A549 (cell line): ENCODE results near the gene ABHD6.
A peak's percentile ranks its signal among the peaks of the same experiment; 100 is the strongest.

Source experiments
- CEBPB ChIP-seq, 2 experiments: fragments of >200 bp in 1 of 2; sonication (Bioruptor Twin) in 1 of 2; formaldehyde crosslinking in 1 of 2; IDR thresholded peaks; 2 replicates each; pipeline ENCODE4 v1.6.1; 2012 to 2016
- CTCF ChIP-seq: fragments of >200 bp; sonication (Bioruptor Twin); formaldehyde crosslinking; IDR thresholded peaks from 3 replicates; pipeline ENCODE4 v1.5.1; 2016
- HDAC2 ChIP-seq: fragments of 200-600 bp; sonication (generic); IDR thresholded peaks from 2 replicates; pipeline ENCODE4 v1.6.1; 2016
- HOXA7 ChIP-seq: fragments of 250-450 bp; sonication (Bioruptor Pico); IDR thresholded peaks from 2 replicates; pipeline ENCODE4 v1.5.0; 2020; ENCODE audit warnings: mild to moderate bottlenecking, moderate library complexity
- JUNB ChIP-seq: fragments of >200 bp; sonication (Bioruptor Twin); formaldehyde crosslinking; IDR thresholded peaks from 2 replicates; pipeline ENCODE4 v1.6.1; 2016
- KDM5A ChIP-seq: fragments of 200-600 bp; sonication (generic); IDR thresholded peaks from 2 replicates; pipeline ENCODE4 v1.6.1; 2016; ENCODE audit warnings: antibody characterized with exemption, mild to moderate bottlenecking
- MAX ChIP-seq: IDR thresholded peaks from 2 replicates; pipeline ENCODE4 v1.6.1; 2012
- PBX3 ChIP-seq: IDR thresholded peaks from 2 replicates; pipeline ENCODE4 v1.6.1; 2012
- POLR2A ChIP-seq: IDR thresholded peaks from 2 replicates; pipeline ENCODE4 v1.6.1; 2012; ENCODE audit warnings: mild to moderate bottlenecking, low read length
- POLR2AphosphoS2 ChIP-seq: conservative IDR thresholded peaks from 2 replicates; pipeline ENCODE4 v1.6.1; 2012; ENCODE audit warnings: low read length, improper control_type of control experiment, inconsistent platforms
- RAD21 ChIP-seq, 2 experiments: fragments of >200 bp in 1 of 2; sonication (Bioruptor Twin) in 1 of 2; formaldehyde crosslinking in 1 of 2; IDR thresholded peaks in 1 of 2; conservative IDR thresholded peaks in 1 of 2; 2 replicates in 1 of 2; 3 replicates in 1 of 2; pipeline ENCODE4 v1.6.1; 2012 to 2018; ENCODE audit warnings: inconsistent platforms in 1 of 2
- RCOR1 ChIP-seq: fragments of 150-350 bp; IDR thresholded peaks from 2 replicates; pipeline ENCODE4 v1.6.1; 2014; ENCODE audit warnings: antibody characterized with exemption, low read length, low read depth
- RNF2 ChIP-seq: fragments of 200-600 bp; sonication (generic); IDR thresholded peaks from 2 replicates; pipeline ENCODE4 v1.6.1; 2016; ENCODE audit warnings: low read depth, mild to moderate bottlenecking, antibody characterized with exemption, moderate library complexity, borderline replicate concordance
- SMC3 ChIP-seq: fragments of >200 bp; sonication (Bioruptor Twin); formaldehyde crosslinking; IDR thresholded peaks from 3 replicates; pipeline ENCODE4 v1.6.1; 2018; ENCODE audit warnings: inconsistent platforms

- no peak for TF ChIP-seq KDM5A
- TF ChIP-seq CTCF = peak; percentile 78
- TF ChIP-seq HOXA7 (CRISPR knock-in tag) = no peak
- TF ChIP-seq CEBPB (IDR thresholded peaks at IDR 0.05) = no peak
- TF ChIP-seq PBX3 = no peak
- no peak for TF ChIP-seq RNF2
- TF ChIP-seq JUNB = no peak
- no peak for TF ChIP-seq POLR2A
- TF ChIP-seq HDAC2 = no peak
- TF ChIP-seq SMC3 = peak; percentile 50
- peak; percentile 54 for TF ChIP-seq RAD21 (conservative IDR thresholded peaks at IDR 0.05 in 1 of 2, IDR thresholded peaks at IDR 0.05 in 1 of 2)
- no peak for TF ChIP-seq POLR2AphosphoS2
- TF ChIP-seq MAX = peak; percentile 90
- no peak for TF ChIP-seq RCOR1
These were observed 20.3 kb upstream of the ABHD6 start for GRCh38 chr3:58217209-58217811.
